Upper lobe of left lung (tissue), 6 donors: Measurements from ENCODE around the gene IFNL2. TPM values are rescaled to one million over a fixed set of nuclear protein-coding genes. Genes with fewer than 3 reads are reported as not detected.

Experiments used
- ATAC-seq, 2 donors: fragments of 200-7000 bp; cut with Tn5 transposase; one replicate each; pipeline ENCODE4 v1.9.1; 2022; ENCODE audit warnings: mild to moderate bottlenecking in 2 of 2, moderate library complexity in 2 of 2; ENCODE audit not compliant: low FRiP score in 2 of 2
- DNase-seq, 2 donors: peaks; one replicate each; pipeline ENCODE4 v3.0.0-alpha.2; 2019 to 2020
- H3K27ac ChIP-seq, 4 donors: fragments of 200-600 bp; sonication (generic); one replicate each; pipeline ENCODE4 v1.5.1; 2016 to 2019
- H3K27me3 ChIP-seq, 4 donors: fragments of 200-600 bp; sonication (generic); one replicate each; pipeline ENCODE4 v1.5.1; 2017 to 2019
- H3K36me3 ChIP-seq, 4 donors: fragments of 200-600 bp; sonication (generic); one replicate each; pipeline ENCODE4 v1.5.1; 2016 to 2019
- H3K4me1 ChIP-seq, 4 donors: fragments of 200-600 bp; sonication (generic); one replicate each; pipeline ENCODE4 v1.5.1; 2018 to 2019
- H3K4me3 ChIP-seq, 4 donors: fragments of 200-600 bp; sonication (generic); one replicate each; pipeline ENCODE4 v1.5.1; 2017 to 2019; ENCODE audit warnings: mild to moderate bottlenecking in 2 of 4, moderate library complexity in 1 of 4
- H3K9me3 ChIP-seq, 4 donors: fragments of 200-600 bp; sonication (generic); one replicate each; pipeline ENCODE4 v1.5.1; 2018 to 2019
- EP300 ChIP-seq, 4 donors: sonication (generic); formaldehyde crosslinking; IDR thresholded peaks; one replicate each; pipeline ENCODE4 v1.5.1; 2017; ENCODE audit warnings: antibody characterized with exemption in 4 of 4, control low read depth in 2 of 4
- POLR2A ChIP-seq, 4 donors: fragments of 450-650 bp; IDR thresholded peaks; one replicate each; pipeline ENCODE4 v1.5.1; 2016 to 2017; ENCODE audit warnings: antibody characterized with exemption in 4 of 4, mild to moderate bottlenecking in 2 of 4
- POLR2AphosphoS5 ChIP-seq, 2 donors: sonication (generic); formaldehyde crosslinking; IDR thresholded peaks; one replicate each; pipeline ENCODE4 v1.5.1; 2017; ENCODE audit warnings: antibody characterized with exemption in 2 of 2
- WGBS, 2 donors: methylation state at CpG; one replicate each; pipeline ENCODE4 v1.1.5; 2017 to 2018; 5-methylcytosine and 5-hydroxymethylcytosine counted together
- total RNA-seq, 6 donors: library from RNA; depleted of rRNA in 4 of 6; stranded (reverse); fragments of >200 nt in 4 of 6; gene quantifications; one replicate each; pipeline versions ENCODE4 v1.1.0 to v1.2.1, GENCODE V29; 2016 to 2021
- TF ChIP-seq, protein P1 (sequence below), 6 experiments: fragments of 450-650 bp in 4 of 6; fragments of 200-600 bp in 2 of 6; sonication (generic) in 2 of 6; IDR thresholded peaks; one replicate each; pipeline ENCODE4 v1.5.1; 2016 to 2019; ENCODE audit warnings: antibody characterized with exemption in 6 of 6
- donor health status: DM: no; HTN: no; CAD: no; lungs with moderate emphysema.
- donor health status: DM: no; HTN: yes; CAD: no; lungs with severe emphysema.

Gene IFNL2
- total RNA-seq, 6 donors from 2014 or later: not detected

DNA sequence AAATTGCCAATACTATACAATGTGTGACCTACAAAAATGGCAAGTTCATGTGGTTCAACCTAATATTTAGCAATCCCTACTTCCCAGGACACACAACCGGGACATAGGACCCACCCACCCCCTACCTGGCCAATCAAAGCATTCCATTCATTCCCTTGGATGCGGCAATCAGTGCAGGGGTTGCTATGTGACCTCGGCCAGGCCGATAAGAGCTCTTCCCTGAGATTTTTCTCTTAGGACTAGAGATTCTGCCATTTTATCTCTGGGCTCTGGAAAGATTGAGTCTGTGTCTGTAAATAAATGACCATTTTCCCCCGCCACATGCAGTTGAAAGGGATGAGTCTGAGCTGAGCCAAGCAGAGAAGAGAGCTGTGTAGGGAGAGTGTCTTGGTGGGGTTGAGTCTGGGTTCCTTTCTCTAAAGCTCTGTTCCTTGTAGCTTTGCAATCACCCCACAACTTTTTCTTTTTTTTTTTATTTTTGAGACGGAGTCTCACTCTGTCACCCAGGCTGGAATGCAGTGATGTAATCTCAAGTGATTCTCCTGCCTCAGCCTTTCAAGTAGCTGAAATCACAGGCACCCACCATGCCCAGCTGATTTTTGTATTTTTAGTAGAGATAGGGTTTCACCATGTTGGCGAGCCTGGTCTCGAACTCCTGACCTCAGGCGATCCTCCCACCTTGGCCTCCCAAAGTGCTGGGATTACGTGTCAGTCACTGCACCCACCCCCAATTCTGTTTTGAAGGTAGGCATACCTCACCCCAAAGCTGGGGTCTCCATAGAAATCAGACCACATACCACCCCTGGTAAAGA, 35.4 kb downstream of the IFNL2 start:
- TF ChIP-seq, protein P1, sequence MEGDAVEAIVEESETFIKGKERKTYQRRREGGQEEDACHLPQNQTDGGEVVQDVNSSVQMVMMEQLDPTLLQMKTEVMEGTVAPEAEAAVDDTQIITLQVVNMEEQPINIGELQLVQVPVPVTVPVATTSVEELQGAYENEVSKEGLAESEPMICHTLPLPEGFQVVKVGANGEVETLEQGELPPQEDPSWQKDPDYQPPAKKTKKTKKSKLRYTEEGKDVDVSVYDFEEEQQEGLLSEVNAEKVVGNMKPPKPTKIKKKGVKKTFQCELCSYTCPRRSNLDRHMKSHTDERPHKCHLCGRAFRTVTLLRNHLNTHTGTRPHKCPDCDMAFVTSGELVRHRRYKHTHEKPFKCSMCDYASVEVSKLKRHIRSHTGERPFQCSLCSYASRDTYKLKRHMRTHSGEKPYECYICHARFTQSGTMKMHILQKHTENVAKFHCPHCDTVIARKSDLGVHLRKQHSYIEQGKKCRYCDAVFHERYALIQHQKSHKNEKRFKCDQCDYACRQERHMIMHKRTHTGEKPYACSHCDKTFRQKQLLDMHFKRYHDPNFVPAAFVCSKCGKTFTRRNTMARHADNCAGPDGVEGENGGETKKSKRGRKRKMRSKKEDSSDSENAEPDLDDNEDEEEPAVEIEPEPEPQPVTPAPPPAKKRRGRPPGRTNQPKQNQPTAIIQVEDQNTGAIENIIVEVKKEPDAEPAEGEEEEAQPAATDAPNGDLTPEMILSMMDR (IDR thresholded peaks at IDR 0.05): no peak
- TF ChIP-seq POLR2AphosphoS5 (IDR thresholded peaks at IDR 0.05) (no peak), POLR2A (IDR thresholded peaks at IDR 0.05) (no peak), EP300 (IDR thresholded peaks at IDR 0.05) (no peak)
- Histone ChIP-seq H3K27ac (no peak overlapping the region), H3K4me1 (peaks cover 0 to 15% (median 6%) of the 10 kb centered on the region in 4 donors), H3K4me3 (no peak overlapping the region), H3K27me3 (peaks cover 0 to 11% (median 3%) of the 10 kb centered on the region in 4 donors), H3K36me3 (no peaks in the 10 kb centered on the region), H3K9me3 (no peaks in the 10 kb centered on the region)
- ATAC-seq: peak in 1 of 2 donors; percentile 66
- WGBS, 2 donors: 49 to 53% methylated on average over 10 of the region's 10 CpGs
- no peak for DNase-seq

DNA sequence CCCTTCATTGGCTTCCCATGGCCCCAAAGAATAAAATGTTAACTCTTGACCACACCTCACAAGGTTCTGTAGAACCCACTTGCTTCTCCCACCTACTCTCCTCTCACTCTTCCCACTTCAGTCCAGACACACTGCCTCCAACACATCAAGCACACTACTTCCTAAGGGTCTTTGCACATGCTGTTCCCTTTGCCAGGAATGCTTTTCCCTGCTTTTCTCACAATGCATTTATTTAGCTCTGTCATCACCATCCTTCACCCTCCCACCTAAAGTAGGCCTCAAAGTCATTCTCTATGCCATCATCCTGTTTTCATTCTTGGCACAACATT, 36.0 kb downstream of the IFNL2 start:
- peaks cover 0 to 11% (median 3%) of the 10 kb centered on the region in 4 donors for H3K27me3 ChIP-seq
- no peak for DNase-seq
- peaks cover 0 to 15% (median 6%) of the 10 kb centered on the region in 4 donors for H3K4me1 ChIP-seq
- no peaks in the 10 kb centered on the region for H3K9me3 ChIP-seq
- no peak overlapping the region for H3K27ac ChIP-seq
- TF ChIP-seq POLR2AphosphoS5 (IDR thresholded peaks at IDR 0.05) (no peak), EP300 (IDR thresholded peaks at IDR 0.05) (no peak), POLR2A (IDR thresholded peaks at IDR 0.05) (no peak)
- TF ChIP-seq, protein P1 (IDR thresholded peaks at IDR 0.05): no peak
- ATAC-seq: no peak
- no peaks in the 10 kb centered on the region for H3K36me3 ChIP-seq
- no peak overlapping the region for H3K4me3 ChIP-seq

DNA sequence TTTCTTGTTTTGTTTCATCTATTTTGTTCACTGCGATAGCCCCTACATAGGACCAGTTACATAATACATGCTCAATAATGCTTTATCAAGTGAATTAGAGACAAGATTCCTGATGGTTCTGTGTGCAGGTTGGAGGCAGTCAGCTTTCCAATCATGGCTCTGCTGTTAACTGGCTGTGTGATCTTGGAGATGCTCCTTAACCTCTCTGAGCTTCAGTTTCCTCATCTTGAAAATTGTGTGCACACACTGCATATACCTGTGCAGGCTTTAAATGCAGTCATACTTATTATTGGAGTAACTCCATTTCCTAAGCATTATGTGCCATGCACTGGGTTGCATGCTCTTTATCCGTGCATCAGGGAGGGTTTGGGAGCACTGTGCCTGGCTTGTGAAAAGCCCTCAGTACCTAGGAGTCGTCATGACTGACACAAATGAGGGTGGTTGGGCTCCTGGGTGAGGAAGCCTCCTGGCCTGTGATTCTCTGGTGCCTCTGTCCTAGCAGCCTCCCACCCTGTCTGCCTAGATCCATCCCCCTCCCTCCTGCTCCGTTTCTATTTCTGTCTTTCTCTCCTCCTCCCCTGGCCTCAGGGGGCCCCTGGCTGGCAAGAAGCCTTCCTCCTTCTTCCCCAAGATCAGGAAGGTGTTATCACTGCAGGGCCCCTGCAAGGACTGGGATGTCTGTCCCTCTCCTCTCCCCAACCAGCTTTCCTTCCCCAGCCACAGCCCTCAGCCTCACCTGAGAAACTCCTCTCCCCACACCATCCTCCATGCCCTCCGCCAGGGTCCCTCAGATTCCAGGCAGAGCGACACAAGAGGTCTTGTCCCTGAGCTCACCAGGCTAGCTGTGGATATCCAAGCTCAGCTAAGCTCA, 36.7 kb downstream of the IFNL2 start:
- no peaks in the 10 kb centered on the region for H3K36me3 ChIP-seq
- DNase-seq (no peak), ATAC-seq (no peak)
- TF ChIP-seq, protein P1 (IDR thresholded peaks at IDR 0.05): no peak
- TF ChIP-seq EP300 (IDR thresholded peaks at IDR 0.05) (no peak), POLR2AphosphoS5 (IDR thresholded peaks at IDR 0.05) (no peak), POLR2A (IDR thresholded peaks at IDR 0.05) (no peak)
- H3K27ac ChIP-seq: no peak overlapping the region
- H3K4me3 ChIP-seq: no peak overlapping the region
- 49 to 66% methylated on average over 5 to 6 of the region's 6 CpGs for WGBS, 2 donors
- H3K27me3 ChIP-seq: peaks cover 0 to 11% (median 3%) of the 10 kb centered on the region in 4 donors
- H3K9me3 ChIP-seq: no peaks in the 10 kb centered on the region
- peaks cover 0 to 15% (median 6%) of the 10 kb centered on the region in 4 donors for H3K4me1 ChIP-seq

DNA sequence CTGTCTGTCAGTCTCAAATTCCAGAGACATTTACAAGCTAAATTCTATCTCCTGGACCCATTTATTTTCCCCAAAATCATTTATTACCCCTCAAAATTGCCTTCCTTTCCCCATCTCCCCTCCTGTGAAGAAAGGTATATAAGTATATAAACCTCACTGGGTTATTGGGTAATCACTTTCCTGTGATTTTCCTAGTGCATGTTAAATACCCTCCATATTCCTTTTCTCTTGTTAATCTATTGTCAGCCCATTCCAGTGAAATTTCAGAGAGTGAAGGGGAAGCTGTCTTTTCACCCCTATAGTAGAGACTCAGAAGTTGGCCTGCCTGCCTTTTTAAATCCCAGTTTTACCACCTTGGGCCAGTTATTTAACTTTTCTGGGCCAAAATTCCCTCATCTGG, 37.9 kb downstream of the IFNL2 start:
- DNase-seq (no peak), ATAC-seq (no peak)
- H3K9me3 ChIP-seq: no peaks in the 10 kb centered on the region
- TF ChIP-seq POLR2A (IDR thresholded peaks at IDR 0.05) (no peak), POLR2AphosphoS5 (IDR thresholded peaks at IDR 0.05) (no peak), EP300 (IDR thresholded peaks at IDR 0.05) (no peak)
- TF ChIP-seq, protein P1 (IDR thresholded peaks at IDR 0.05): no peak
- H3K4me1 ChIP-seq: peaks cover 0 to 15% (median 6%) of the 10 kb centered on the region in 4 donors
- no peak overlapping the region for H3K27ac ChIP-seq
- peaks cover 0 to 3% (median 0%) of the 10 kb centered on the region in 4 donors for H3K36me3 ChIP-seq
- H3K4me3 ChIP-seq: no peak overlapping the region
- peaks cover 0 to 11% (median 3%) of the 10 kb centered on the region in 4 donors for H3K27me3 ChIP-seq
